ENCODE data around the gene CHCHD10.

The CHCHD10 gene

DNA sequence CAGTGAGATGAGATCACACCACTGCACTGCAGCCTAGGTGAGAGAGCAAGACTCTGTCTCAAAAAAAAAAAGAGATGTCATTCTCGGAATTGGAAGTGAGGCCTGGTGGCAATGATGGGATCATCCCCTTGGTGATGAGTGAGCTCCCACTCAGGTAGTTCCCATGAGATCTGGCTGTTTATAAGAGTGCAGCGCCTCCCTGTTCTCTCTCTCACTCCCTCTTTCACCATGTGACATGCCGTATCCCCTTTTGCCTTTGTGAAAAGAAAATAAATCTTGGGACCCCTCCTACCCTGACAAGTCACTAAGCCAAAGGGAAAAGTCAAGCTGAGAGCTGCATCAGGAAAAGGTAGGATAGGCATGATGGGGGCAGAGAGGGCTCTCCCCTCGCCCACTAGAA lies 45.6 kb downstream of the CHCHD10 start:
- TF ChIP-seq EZH2phosphoT487 (IDR thresholded peaks at IDR 0.05; ENCODE audit: borderline replicate concordance, low read length): no peak
- TF ChIP-seq, protein P1, sequence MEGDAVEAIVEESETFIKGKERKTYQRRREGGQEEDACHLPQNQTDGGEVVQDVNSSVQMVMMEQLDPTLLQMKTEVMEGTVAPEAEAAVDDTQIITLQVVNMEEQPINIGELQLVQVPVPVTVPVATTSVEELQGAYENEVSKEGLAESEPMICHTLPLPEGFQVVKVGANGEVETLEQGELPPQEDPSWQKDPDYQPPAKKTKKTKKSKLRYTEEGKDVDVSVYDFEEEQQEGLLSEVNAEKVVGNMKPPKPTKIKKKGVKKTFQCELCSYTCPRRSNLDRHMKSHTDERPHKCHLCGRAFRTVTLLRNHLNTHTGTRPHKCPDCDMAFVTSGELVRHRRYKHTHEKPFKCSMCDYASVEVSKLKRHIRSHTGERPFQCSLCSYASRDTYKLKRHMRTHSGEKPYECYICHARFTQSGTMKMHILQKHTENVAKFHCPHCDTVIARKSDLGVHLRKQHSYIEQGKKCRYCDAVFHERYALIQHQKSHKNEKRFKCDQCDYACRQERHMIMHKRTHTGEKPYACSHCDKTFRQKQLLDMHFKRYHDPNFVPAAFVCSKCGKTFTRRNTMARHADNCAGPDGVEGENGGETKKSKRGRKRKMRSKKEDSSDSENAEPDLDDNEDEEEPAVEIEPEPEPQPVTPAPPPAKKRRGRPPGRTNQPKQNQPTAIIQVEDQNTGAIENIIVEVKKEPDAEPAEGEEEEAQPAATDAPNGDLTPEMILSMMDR (IDR thresholded peaks at IDR 0.05; ENCODE audit: low read depth, low read length, poor library complexity, severe bottlenecking): no peak

DNA sequence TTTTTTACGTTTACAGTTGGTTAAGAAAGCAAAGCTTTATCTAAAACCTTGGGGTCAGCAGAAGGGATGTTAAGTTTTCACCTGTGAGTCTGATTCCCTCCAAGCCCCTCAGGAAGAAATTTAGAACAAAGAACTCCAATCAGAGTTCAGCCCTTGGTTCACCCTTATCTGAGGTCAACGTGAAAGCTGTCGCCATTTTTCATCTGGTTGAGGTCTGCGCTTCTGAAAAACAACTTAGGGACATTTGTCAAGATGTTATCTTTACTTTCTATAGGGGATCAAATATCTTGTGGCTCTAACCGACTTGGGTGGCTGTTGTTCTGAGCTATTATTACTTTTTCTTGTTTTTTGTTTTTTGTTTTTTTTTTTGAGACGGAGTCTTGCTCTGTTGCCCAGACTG lies 46.9 kb downstream of the CHCHD10 start:
- no peak for TF ChIP-seq EZH2phosphoT487 (IDR thresholded peaks at IDR 0.05; ENCODE audit: borderline replicate concordance, low read length)
- TF ChIP-seq, protein P1 (IDR thresholded peaks at IDR 0.05; ENCODE audit: low read depth, low read length, poor library complexity, severe bottlenecking): no peak
- Histone ChIP-seq H3K36me3 (ENCODE audit: control insufficient read depth, low read length) (no peaks in the 10 kb centered on the region), H3K4me1 (ENCODE audit: control insufficient read depth, low read length) (peaks cover 13% of the 10 kb centered on the region), H3K27ac (ENCODE audit: low read depth, low read length) (no peak overlapping the region), H4K20me1 (ENCODE audit: control insufficient read depth, insufficient read depth, low read depth, low read length) (no peaks in the 10 kb centered on the region), H3K79me2 (ENCODE audit: control insufficient read depth, low read length) (peaks cover 13% of the 10 kb centered on the region), H3K4me3 (ENCODE audit: low read length) (no peak overlapping the region), H3K27me3 (ENCODE audit: control insufficient read depth, low read length) (no peaks in the 10 kb centered on the region), H3K9me3 (ENCODE audit: control insufficient read depth, insufficient read depth, low read length) (no peaks in the 10 kb centered on the region), H3K4me2 (ENCODE audit: low read length) (no peak overlapping the region), H3F3A (ENCODE audit: control insufficient read depth, insufficient read depth) (no peaks in the 10 kb centered on the region; the same call in 1 of the 2 replicates), H3K9me2 (replicated peaks; ENCODE audit: control insufficient read depth, low read length) (no peaks in the 10 kb centered on the region)

More for the DNA sequence above, 45.6 kb downstream of the CHCHD10 start:
- Histone ChIP-seq H3K9me2 (replicated peaks; ENCODE audit: control insufficient read depth, low read length) (no peaks in the 10 kb centered on the region), H3K9me3 (ENCODE audit: control insufficient read depth, insufficient read depth, low read length) (no peaks in the 10 kb centered on the region), H3K27me3 (ENCODE audit: control insufficient read depth, low read length) (peaks cover 7% of the 10 kb centered on the region), H3K36me3 (ENCODE audit: control insufficient read depth, low read length) (no peaks in the 10 kb centered on the region), H3K4me2 (ENCODE audit: low read length) (no peak overlapping the region), H3F3A (ENCODE audit: control insufficient read depth, insufficient read depth) (no peaks in the 10 kb centered on the region; the same call in 1 of the 2 replicates), H4K20me1 (ENCODE audit: control insufficient read depth, insufficient read depth, low read depth, low read length) (no peaks in the 10 kb centered on the region), H3K79me2 (ENCODE audit: control insufficient read depth, low read length) (no peaks in the 10 kb centered on the region; the same call in 1 of the 2 replicates), H3K4me1 (ENCODE audit: control insufficient read depth, low read length) (peaks cover 7% of the 10 kb centered on the region), H3K27ac (ENCODE audit: low read depth, low read length) (no peak overlapping the region), H3K4me3 (ENCODE audit: low read length) (no peak overlapping the region)

DNA sequence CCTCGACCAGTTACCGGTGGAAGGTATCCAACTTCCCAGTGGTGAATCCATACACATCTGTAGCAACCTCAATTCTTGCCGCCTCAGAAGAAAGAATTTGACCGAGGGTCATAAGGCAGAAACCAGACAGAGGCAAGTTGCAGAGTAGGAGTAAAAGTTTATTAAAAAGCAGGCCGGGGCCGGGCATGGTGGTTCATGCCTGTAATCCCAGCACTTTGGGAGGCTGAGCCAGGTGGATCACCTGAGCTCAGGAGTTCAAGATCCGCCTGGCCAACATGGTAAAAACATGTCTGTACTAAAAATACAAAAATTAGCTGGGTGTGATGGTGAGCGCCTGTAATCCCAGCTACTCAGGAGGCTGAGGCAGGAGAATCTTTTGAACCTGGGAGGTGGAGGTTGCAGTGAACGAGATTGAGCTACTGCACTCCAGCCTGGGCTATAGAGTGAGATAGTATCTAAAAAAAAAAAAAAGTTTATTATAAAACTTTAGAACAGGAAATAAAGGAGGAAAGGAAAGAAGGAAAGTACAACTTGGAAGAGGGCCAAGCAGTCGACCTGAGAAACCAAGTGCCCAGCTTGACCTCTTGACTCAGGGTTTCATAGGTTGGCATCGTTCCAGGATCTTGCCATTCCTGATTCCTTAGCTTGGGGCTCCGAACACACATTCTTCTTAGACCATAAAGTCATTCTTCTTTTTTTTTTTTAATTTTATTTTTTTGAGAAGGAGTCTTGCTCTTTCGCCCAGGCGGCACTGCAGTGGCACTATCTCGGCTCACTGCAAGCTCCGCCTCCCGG lies 49.2 kb downstream of the CHCHD10 start:
- H3K27ac ChIP-seq (ENCODE audit: low read depth, low read length): no peak overlapping the region
- H3K4me2 ChIP-seq (ENCODE audit: low read length): no peak overlapping the region
- peaks cover 23% of the 10 kb centered on the region for H3K79me2 ChIP-seq (ENCODE audit: control insufficient read depth, low read length)
- H3K9me2 ChIP-seq (replicated peaks; ENCODE audit: control insufficient read depth, low read length): no peaks in the 10 kb centered on the region
- H3K4me1 ChIP-seq (ENCODE audit: control insufficient read depth, low read length): peaks cover 20% of the 10 kb centered on the region
- TF ChIP-seq, protein P1 (IDR thresholded peaks at IDR 0.05; ENCODE audit: low read depth, low read length, poor library complexity, severe bottlenecking): no peak
- TF ChIP-seq EZH2phosphoT487 (IDR thresholded peaks at IDR 0.05; ENCODE audit: borderline replicate concordance, low read length): no peak
- H3K4me3 ChIP-seq (ENCODE audit: low read length): no peak overlapping the region
- no peaks in the 10 kb centered on the region for H4K20me1 ChIP-seq (ENCODE audit: control insufficient read depth, insufficient read depth, low read depth, low read length)
- H3K36me3 ChIP-seq (ENCODE audit: control insufficient read depth, low read length): peaks cover 15% of the 10 kb centered on the region
- no peaks in the 10 kb centered on the region; the same call in 1 of the 2 replicates for H3F3A ChIP-seq (ENCODE audit: control insufficient read depth, insufficient read depth)
- H3K27me3 ChIP-seq (ENCODE audit: control insufficient read depth, low read length): no peaks in the 10 kb centered on the region
- H3K9me3 ChIP-seq (ENCODE audit: control insufficient read depth, insufficient read depth, low read length): no peaks in the 10 kb centered on the region

Data from DOHH2 (cell line).